Osteocyte (in vitro differentiated cells): ENCODE data around the gene TMEM214. TPM values are rescaled to one million over a fixed set of nuclear protein-coding genes. Genes with fewer than 3 reads are reported as not detected.

Source experiments
- DNase-seq: peaks from one replicate; pipeline ENCODE4 v3.0.0; 2021; ENCODE audit warnings: mixed read lengths; ENCODE audit not compliant: unreplicated experiment; ENCODE audit errors: extremely low spot score
- H3K27ac Mint-ChIP-seq: one replicate; pipeline ENCODE4 v1.8.0; 2021; ENCODE audit warnings: mild to moderate bottlenecking, mixed read lengths; ENCODE audit not compliant: unreplicated experiment
- H3K27me3 Mint-ChIP-seq: one replicate; pipeline ENCODE4 v1.8.0; 2021; ENCODE audit warnings: mixed read lengths; ENCODE audit not compliant: unreplicated experiment
- H3K36me3 Mint-ChIP-seq: one replicate; pipeline ENCODE4 v1.8.0; 2021; ENCODE audit warnings: mixed read lengths; ENCODE audit not compliant: unreplicated experiment
- H3K4me1 Mint-ChIP-seq: one replicate; pipeline ENCODE4 v1.8.0; 2021; ENCODE audit warnings: mixed read lengths; ENCODE audit not compliant: unreplicated experiment
- H3K4me3 Mint-ChIP-seq: one replicate; pipeline ENCODE4 v1.8.0; 2021; ENCODE audit warnings: mild to moderate bottlenecking, moderate library complexity, mixed read lengths; ENCODE audit not compliant: unreplicated experiment
- H3K9me3 Mint-ChIP-seq: one replicate; pipeline ENCODE4 v1.8.0; 2021; ENCODE audit warnings: mixed read lengths; ENCODE audit not compliant: unreplicated experiment
- total RNA-seq: library from RNA; stranded (reverse); gene quantifications from 2 replicates; pipeline ENCODE4 v1.2.1, GENCODE V29; 2021
- TF ChIP-seq, protein P1 (sequence below): fragments of 200-600 bp; sonication (generic); IDR thresholded peaks from 2 replicates; pipeline ENCODE4 v1.5.0; 2021; ENCODE audit warnings: antibody characterized with exemption, mild to moderate bottlenecking, moderate library complexity

TMEM214 gene
- total RNA-seq, 1 donor from 2014 or later: 118 TPM

GRCh38 chr2:27053321-27053720 lies 20.6 kb downstream of the TMEM214 start:
- H3K27ac Mint-ChIP-seq: no peak overlapping the region
- TF ChIP-seq, protein P1, sequence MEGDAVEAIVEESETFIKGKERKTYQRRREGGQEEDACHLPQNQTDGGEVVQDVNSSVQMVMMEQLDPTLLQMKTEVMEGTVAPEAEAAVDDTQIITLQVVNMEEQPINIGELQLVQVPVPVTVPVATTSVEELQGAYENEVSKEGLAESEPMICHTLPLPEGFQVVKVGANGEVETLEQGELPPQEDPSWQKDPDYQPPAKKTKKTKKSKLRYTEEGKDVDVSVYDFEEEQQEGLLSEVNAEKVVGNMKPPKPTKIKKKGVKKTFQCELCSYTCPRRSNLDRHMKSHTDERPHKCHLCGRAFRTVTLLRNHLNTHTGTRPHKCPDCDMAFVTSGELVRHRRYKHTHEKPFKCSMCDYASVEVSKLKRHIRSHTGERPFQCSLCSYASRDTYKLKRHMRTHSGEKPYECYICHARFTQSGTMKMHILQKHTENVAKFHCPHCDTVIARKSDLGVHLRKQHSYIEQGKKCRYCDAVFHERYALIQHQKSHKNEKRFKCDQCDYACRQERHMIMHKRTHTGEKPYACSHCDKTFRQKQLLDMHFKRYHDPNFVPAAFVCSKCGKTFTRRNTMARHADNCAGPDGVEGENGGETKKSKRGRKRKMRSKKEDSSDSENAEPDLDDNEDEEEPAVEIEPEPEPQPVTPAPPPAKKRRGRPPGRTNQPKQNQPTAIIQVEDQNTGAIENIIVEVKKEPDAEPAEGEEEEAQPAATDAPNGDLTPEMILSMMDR: no peak
- H3K4me1 Mint-ChIP-seq: peaks cover 17% of the 10 kb centered on the region
- peak overlapping the region; percentile 20 for H3K4me3 Mint-ChIP-seq
- DNase-seq: no peak
- no peaks in the 10 kb centered on the region for H3K9me3 Mint-ChIP-seq
- peaks cover 18% of the 10 kb centered on the region for H3K36me3 Mint-ChIP-seq
- H3K27me3 Mint-ChIP-seq: no peaks in the 10 kb centered on the region

GRCh38 chr2:27053776-27054175 lies 21.0 kb downstream of the TMEM214 start:
- Mint-ChIP-seq H3K36me3 (peaks cover 18% of the 10 kb centered on the region), H3K4me1 (peaks cover 17% of the 10 kb centered on the region), H3K27ac (no peak overlapping the region), H3K27me3 (no peaks in the 10 kb centered on the region), H3K4me3 (no peak overlapping the region), H3K9me3 (no peaks in the 10 kb centered on the region)
- no peak for DNase-seq
- TF ChIP-seq, protein P1: no peak

- Mint-ChIP-seq H3K36me3 (peaks cover 20% of the 10 kb centered on the region), H3K27ac (no peak overlapping the region), H3K4me3 (no peak overlapping the region), H3K9me3 (no peaks in the 10 kb centered on the region), H3K4me1 (peaks cover 10% of the 10 kb centered on the region), H3K27me3 (no peaks in the 10 kb centered on the region)
- TF ChIP-seq, protein P1: no peak
- no peak for DNase-seq
Observed at GRCh38 chr2:27054721-27055120, 22.0 kb downstream of the TMEM214 start.

- no peaks in the 10 kb centered on the region for H3K9me3 Mint-ChIP-seq
- peaks cover 8% of the 10 kb centered on the region for H3K4me1 Mint-ChIP-seq
- H3K27ac Mint-ChIP-seq: no peak overlapping the region
- H3K36me3 Mint-ChIP-seq: peaks cover 24% of the 10 kb centered on the region
- H3K4me3 Mint-ChIP-seq: no peak overlapping the region
- TF ChIP-seq, protein P1: no peak
- H3K27me3 Mint-ChIP-seq: no peaks in the 10 kb centered on the region
- DNase-seq: no peak
Observed at GRCh38 chr2:27057184-27057583, 24.4 kb downstream of the TMEM214 start.

GRCh38 chr2:27058210-27058609 lies 25.4 kb downstream of the TMEM214 start:
- Mint-ChIP-seq H3K4me3 (no peak overlapping the region), H3K4me1 (no peaks in the 10 kb centered on the region), H3K9me3 (no peaks in the 10 kb centered on the region), H3K27ac (no peak overlapping the region), H3K27me3 (no peaks in the 10 kb centered on the region), H3K36me3 (peaks cover 24% of the 10 kb centered on the region)
- no peak for DNase-seq
- TF ChIP-seq, protein P1: no peak
